ENCODE results near the gene SAMD13.

The SAMD13 gene

DNA sequence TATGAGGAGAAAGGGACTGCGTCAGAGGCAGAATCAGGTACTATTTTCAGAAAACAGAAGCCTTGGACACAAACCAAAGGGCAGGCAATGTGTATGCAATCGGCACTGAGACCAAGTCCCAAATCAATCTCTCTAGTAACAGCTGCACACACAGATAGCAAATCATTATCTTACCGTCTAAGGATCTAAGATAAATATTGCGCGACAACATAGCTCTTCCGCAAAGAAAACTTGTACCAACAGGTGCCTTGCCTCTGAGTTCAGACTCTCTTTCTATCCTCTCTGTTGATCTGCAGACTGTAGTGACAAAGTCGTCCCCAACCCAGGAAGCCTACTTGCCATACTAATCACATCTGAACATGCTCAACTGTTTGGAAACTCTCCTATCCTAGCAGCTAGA, 22.6 kb upstream of the SAMD13 start:
- no peak for TF ChIP-seq TEAD4 (IDR thresholded peaks at IDR 0.05)
- TF ChIP-seq FOXM1 (IDR thresholded peaks at IDR 0.05; ENCODE audit: borderline replicate concordance, low read depth): no peak
- no peak for TF ChIP-seq NFIC (IDR thresholded peaks at IDR 0.05)
- no peak for TF ChIP-seq EP300 (IDR thresholded peaks at IDR 0.05; ENCODE audit: borderline replicate concordance)
- TF ChIP-seq, protein P1, sequence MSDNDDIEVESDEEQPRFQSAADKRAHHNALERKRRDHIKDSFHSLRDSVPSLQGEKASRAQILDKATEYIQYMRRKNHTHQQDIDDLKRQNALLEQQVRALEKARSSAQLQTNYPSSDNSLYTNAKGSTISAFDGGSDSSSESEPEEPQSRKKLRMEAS (IDR thresholded peaks at IDR 0.05): no peak
- TF ChIP-seq EGR1 (IDR thresholded peaks at IDR 0.05): no peak
- no peak for TF ChIP-seq RAD21 (IDR thresholded peaks at IDR 0.05; ENCODE audit: low read depth)
- TF ChIP-seq, protein P2, sequence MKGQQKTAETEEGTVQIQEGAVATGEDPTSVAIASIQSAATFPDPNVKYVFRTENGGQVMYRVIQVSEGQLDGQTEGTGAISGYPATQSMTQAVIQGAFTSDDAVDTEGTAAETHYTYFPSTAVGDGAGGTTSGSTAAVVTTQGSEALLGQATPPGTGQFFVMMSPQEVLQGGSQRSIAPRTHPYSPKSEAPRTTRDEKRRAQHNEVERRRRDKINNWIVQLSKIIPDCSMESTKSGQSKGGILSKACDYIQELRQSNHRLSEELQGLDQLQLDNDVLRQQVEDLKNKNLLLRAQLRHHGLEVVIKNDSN (IDR thresholded peaks at IDR 0.05): no peak
- TF ChIP-seq CEBPB (IDR thresholded peaks at IDR 0.05): no peak
- no peak for TF ChIP-seq TAF1 (IDR thresholded peaks at IDR 0.05; ENCODE audit: low read depth)
- TF ChIP-seq TCF12 (IDR thresholded peaks at IDR 0.05; ENCODE audit: low read depth): no peak
- TF ChIP-seq CREB1 (IDR thresholded peaks at IDR 0.05; ENCODE audit: low read depth): no peak
- TF ChIP-seq, protein P3, sequence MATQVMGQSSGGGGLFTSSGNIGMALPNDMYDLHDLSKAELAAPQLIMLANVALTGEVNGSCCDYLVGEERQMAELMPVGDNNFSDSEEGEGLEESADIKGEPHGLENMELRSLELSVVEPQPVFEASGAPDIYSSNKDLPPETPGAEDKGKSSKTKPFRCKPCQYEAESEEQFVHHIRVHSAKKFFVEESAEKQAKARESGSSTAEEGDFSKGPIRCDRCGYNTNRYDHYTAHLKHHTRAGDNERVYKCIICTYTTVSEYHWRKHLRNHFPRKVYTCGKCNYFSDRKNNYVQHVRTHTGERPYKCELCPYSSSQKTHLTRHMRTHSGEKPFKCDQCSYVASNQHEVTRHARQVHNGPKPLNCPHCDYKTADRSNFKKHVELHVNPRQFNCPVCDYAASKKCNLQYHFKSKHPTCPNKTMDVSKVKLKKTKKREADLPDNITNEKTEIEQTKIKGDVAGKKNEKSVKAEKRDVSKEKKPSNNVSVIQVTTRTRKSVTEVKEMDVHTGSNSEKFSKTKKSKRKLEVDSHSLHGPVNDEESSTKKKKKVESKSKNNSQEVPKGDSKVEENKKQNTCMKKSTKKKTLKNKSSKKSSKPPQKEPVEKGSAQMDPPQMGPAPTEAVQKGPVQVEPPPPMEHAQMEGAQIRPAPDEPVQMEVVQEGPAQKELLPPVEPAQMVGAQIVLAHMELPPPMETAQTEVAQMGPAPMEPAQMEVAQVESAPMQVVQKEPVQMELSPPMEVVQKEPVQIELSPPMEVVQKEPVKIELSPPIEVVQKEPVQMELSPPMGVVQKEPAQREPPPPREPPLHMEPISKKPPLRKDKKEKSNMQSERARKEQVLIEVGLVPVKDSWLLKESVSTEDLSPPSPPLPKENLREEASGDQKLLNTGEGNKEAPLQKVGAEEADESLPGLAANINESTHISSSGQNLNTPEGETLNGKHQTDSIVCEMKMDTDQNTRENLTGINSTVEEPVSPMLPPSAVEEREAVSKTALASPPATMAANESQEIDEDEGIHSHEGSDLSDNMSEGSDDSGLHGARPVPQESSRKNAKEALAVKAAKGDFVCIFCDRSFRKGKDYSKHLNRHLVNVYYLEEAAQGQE (IDR thresholded peaks at IDR 0.05; ENCODE audit: low read depth): no peak
- no peak for TF ChIP-seq ZBTB7A (IDR thresholded peaks at IDR 0.05; ENCODE audit: low read depth)
- TF ChIP-seq YY1 (IDR thresholded peaks at IDR 0.05; ENCODE audit: low read depth): no peak

DNA sequence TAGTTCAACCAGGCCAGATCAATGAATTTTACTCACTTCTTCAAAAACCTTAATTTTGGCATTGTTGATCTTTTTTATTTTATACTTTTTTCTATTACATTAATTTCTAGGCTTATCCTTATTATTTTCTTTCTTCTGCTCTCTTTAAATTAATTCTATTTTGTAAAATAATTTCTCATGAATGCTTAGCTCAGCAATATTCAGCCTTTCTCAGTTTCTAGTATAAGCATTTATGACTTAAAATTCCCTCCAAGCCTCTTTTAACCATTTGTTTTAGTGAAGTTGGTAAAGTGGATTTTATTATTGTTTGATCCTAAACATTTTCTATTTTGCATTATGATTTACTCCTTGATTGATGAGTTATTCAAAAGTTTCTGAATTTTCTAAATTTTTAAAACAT, 20.6 kb upstream of the SAMD13 start:
- TF ChIP-seq RAD21 (IDR thresholded peaks at IDR 0.05; ENCODE audit: low read depth): no peak
- TF ChIP-seq TEAD4 (IDR thresholded peaks at IDR 0.05): no peak
- TF ChIP-seq, protein P3 (IDR thresholded peaks at IDR 0.05; ENCODE audit: low read depth): no peak
- no peak for TF ChIP-seq EGR1 (IDR thresholded peaks at IDR 0.05)
- TF ChIP-seq TCF12 (IDR thresholded peaks at IDR 0.05; ENCODE audit: low read depth): no peak
- TF ChIP-seq, protein P2 (IDR thresholded peaks at IDR 0.05): no peak
- TF ChIP-seq NFIC (IDR thresholded peaks at IDR 0.05): no peak
- TF ChIP-seq, protein P1 (IDR thresholded peaks at IDR 0.05): no peak
- no peak for TF ChIP-seq TAF1 (IDR thresholded peaks at IDR 0.05; ENCODE audit: low read depth)
- TF ChIP-seq CREB1 (IDR thresholded peaks at IDR 0.05; ENCODE audit: low read depth): no peak
- TF ChIP-seq CEBPB (IDR thresholded peaks at IDR 0.05): no peak
- no peak for TF ChIP-seq FOXM1 (IDR thresholded peaks at IDR 0.05; ENCODE audit: borderline replicate concordance, low read depth)

DNA sequence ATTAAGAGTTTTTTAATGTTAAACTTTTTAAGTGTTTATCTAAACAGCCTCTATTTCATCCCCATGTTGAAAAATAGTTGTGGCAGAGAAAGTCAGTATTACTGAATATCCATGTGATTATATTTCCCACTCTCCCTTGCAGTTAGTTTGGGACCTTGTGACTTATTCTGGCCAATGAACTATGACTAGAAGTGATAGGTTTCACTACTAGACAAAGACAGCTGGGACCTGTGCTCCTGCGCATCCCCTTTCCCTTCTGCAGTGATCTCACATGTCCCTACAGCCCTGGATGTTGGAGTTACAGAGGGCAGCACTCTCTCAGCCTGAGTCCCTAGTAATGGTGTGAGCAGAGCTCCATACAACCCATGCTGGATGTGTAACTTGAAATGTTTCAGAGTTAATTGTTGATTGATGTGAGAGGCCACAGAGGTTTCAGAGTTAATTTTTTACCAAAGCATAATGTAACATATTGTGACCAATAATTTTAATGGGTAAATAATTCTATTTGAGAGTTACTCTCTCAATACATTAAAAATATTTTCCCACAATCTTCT, 18.7 kb upstream of the SAMD13 start:
- TF ChIP-seq TCF12 (IDR thresholded peaks at IDR 0.05; ENCODE audit: low read depth): no peak
- TF ChIP-seq NFIC (IDR thresholded peaks at IDR 0.05): no peak
- TF ChIP-seq CREB1 (IDR thresholded peaks at IDR 0.05; ENCODE audit: low read depth): no peak
- TF ChIP-seq, protein P2 (IDR thresholded peaks at IDR 0.05): no peak
- no peak for TF ChIP-seq EGR1 (IDR thresholded peaks at IDR 0.05)
- TF ChIP-seq FOXM1 (IDR thresholded peaks at IDR 0.05; ENCODE audit: borderline replicate concordance, low read depth): no peak
- TF ChIP-seq, protein P3 (IDR thresholded peaks at IDR 0.05; ENCODE audit: low read depth): no peak
- no peak for TF ChIP-seq CEBPB (IDR thresholded peaks at IDR 0.05)
- no peak for TF ChIP-seq RAD21 (IDR thresholded peaks at IDR 0.05; ENCODE audit: low read depth)
- no peak for TF ChIP-seq ZBTB7A (IDR thresholded peaks at IDR 0.05; ENCODE audit: low read depth)
- no peak for TF ChIP-seq TEAD4 (IDR thresholded peaks at IDR 0.05)
- TF ChIP-seq, protein P1 (IDR thresholded peaks at IDR 0.05): no peak
- no peak for TF ChIP-seq YY1 (IDR thresholded peaks at IDR 0.05; ENCODE audit: low read depth)
- TF ChIP-seq EP300 (IDR thresholded peaks at IDR 0.05; ENCODE audit: borderline replicate concordance): no peak
- no peak for TF ChIP-seq TAF1 (IDR thresholded peaks at IDR 0.05; ENCODE audit: low read depth)

Measured in Ishikawa (cell line).